ENCODE measurements around the gene CC2D2B.

DNA sequence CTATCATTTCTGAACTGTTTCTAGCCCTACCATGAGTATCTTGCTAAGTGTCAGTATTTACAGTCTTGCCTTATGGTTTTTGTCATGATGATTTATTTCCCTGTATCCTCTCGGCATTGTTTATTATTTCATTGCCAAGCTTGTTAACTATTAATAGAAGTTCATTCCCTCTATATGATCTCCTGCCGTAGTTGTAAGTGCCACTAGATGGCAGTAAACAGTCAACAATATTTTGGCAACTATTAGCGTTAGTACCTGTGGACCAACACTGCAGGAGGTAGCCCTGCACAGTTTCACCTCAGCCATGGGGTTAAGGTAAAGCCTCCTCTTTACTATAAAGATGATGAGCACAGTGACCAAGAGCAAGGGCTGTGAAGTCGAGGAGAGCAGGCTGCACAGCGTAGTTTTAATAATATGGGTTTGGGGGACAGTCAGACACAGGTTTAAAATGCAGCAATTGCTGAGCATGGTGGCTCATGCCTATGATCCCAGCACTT, 109.5 kb downstream of the CC2D2B start:
- TF ChIP-seq CTCF (IDR thresholded peaks at IDR 0.05) (peak; percentile 88), REST (IDR thresholded peaks at IDR 0.05; ENCODE audit: insufficient read depth in 1 of 2, low read depth in 2 of 2, low read length in 1 of 2) (no peak), SIN3A (IDR thresholded peaks at IDR 0.05; ENCODE audit: borderline replicate concordance, insufficient read depth, low read depth, low read length) (no peak)

Data from Panc1 (cell line).